Gastrocnemius medialis (tissue), 4 donors: ENCODE results near the gene SPATA13.
"Not testable (repeated sequence)": the region's sequence is repeated elsewhere in the genome, so short reads cannot be mapped to it uniquely, and the experiment has no call there.

Experiments used
- CTCF ChIP-seq, 5 experiments: fragments of 450-650 bp in 3 of 5; fragments of 200-600 bp in 2 of 5; sonication (generic) in 2 of 5; IDR thresholded peaks in 4 of 5; conservative IDR thresholded peaks in 1 of 5; 1 replicate in 4 of 5; 2 replicates in 1 of 5; pipeline ENCODE4 v1.5.1; 2016 to 2019; ENCODE audit warnings: antibody characterized with exemption in 5 of 5, mild to moderate bottlenecking in 3 of 5, moderate library complexity in 3 of 5
- POLR2A ChIP-seq, 2 donors: fragments of 450-650 bp; IDR thresholded peaks; one replicate each; pipeline ENCODE4 v1.6.1; 2017; ENCODE audit warnings: antibody characterized with exemption in 2 of 2, mild to moderate bottlenecking in 2 of 2, moderate library complexity in 2 of 2

GRCh38 chr13:24321416-24321815 lies 160.9 kb downstream of the SPATA13 start:
- not testable (repeated sequence) for TF ChIP-seq CTCF (IDR thresholded peaks at IDR 0.05 in 4 of 5, conservative IDR thresholded peaks at IDR 0.05 in 1 of 5); POLR2A (IDR thresholded peaks at IDR 0.05)
